Right renal pelvis (tissue), 4 donors: ENCODE data around the gene ACSS1. TPM values are rescaled to one million over a fixed set of nuclear protein-coding genes. Genes with fewer than 3 reads are reported as not detected.

Experiments
- DNase-seq, 4 donors: peaks; one replicate each; pipeline ENCODE4 v3.0.0-alpha.2; 2013; ENCODE audit warnings: low read depth in 4 of 4, low spot score in 3 of 4, missing footprints in 1 of 4
- polyA plus RNA-seq, 4 donors: library from polyadenylated mRNA; unstranded; fragments of 120-200 nt; gene quantifications; one replicate each; pipeline ENCODE4 v1.2.1, GENCODE V29; 2013; ENCODE audit not compliant: insufficient read length in 4 of 4

Gene ACSS1
- polyA plus RNA-seq, 4 donors, result 31.0 to 36.6 (median 32.0) TPM

DNA sequence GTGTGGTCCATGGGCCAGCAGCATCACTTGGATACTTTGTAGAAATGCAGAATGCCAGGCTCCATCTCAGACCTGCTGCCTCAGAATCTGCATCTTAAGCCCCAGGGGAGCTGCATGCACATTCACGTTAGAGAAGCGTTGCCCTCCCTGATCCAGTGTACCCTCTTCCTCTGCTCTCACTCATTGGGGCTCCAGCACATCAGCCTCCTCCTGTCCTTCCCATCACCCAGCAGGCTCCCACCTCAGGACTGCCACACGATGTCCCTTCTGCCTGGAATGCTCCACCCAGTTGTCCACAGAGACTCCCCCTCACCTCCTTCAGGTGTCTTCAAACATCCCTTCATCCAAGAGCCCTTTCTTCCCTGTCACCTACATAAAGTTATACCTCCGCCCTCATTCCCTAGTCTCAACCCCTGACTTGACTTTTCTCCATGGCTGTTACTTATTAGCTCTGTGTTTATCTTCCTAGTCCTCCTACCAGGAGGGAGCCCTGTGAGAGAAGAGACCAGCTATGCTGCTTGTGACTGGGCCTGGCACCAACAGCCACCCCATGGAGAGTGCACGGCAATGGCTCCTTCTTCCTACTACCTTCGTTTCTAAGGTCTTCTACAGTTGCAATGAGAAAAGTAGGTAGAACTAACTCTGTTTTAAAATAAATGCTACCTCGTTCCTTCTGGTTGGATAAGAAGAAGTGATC, 3.3 kb upstream of the ACSS1 start:
- no peak for DNase-seq

DNA sequence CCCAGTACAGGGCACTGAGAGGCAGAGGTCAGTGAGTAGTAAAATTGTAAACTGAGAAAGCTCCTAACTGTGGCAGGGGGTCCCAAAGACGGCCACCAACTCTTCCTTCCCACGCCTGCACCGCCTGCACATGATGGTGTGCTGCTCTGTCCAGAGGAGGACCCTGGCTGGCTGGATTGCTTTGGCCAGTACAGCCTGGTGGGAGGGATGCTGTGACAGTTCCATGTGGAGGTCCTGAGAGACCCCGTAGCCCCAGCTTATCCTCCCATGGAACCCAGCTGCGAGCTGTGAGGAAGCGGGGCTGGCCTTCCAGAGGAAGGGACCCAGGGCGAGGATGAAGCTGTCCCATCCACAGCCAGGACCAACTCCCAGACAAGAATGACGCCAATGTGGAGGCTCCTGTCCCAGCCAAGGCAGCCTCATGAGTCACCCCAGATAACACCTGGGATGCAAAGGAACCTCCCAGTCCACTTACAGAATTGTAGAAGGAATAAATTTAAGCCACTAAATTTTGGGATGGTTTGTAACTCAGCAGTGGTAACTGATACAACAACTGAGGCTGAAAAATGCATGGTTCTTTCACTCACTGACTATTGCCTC, 2.0 kb upstream of the ACSS1 start:
- DNase-seq, result no peak

DNA sequence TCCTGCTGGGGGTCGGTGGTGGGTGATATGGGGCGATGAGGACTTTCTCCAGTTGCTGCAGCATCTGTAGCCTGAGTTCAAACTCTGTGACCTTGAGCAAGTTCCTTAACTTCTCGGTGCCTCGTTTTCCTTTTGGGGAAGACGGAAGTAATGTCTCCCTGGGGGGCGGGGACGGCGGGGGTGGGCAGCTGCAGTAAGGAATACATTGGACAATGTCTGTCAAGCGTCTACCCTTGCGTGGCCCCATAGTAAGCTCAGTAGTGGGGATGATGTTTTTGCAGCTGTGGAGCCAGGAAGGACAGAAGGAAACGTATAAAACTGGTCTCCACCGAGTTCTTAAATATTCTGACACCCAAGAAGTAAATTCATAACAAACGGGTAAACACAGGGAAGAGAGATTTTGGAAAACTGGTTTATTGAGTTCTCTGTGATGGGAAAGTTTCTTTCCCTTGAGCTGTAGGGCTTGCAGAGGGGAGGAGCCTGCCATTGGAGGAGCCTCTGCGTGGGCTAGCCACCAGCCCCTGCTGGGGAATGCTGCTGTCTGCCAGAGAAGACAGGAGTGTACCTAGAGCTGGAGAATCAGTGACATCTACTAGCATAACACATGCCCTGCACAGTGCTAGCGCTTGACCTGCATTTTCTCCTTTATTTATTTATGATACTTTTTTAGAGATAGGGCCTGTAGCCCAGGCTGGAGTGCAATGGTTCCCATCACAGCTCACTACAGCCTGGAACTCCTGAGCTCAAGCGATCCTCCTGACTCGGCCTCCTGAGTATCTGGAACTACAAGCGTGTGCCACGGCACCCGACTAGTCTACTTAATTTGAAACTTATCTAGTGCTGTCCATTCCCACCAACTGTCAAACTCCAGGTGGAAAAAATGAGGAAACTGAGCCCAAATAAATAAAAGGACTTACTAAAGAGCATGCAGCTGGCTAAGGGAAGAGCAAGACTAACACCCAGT, 1.2 kb upstream of the ACSS1 start:
- DNase-seq, result no peak

DNA sequence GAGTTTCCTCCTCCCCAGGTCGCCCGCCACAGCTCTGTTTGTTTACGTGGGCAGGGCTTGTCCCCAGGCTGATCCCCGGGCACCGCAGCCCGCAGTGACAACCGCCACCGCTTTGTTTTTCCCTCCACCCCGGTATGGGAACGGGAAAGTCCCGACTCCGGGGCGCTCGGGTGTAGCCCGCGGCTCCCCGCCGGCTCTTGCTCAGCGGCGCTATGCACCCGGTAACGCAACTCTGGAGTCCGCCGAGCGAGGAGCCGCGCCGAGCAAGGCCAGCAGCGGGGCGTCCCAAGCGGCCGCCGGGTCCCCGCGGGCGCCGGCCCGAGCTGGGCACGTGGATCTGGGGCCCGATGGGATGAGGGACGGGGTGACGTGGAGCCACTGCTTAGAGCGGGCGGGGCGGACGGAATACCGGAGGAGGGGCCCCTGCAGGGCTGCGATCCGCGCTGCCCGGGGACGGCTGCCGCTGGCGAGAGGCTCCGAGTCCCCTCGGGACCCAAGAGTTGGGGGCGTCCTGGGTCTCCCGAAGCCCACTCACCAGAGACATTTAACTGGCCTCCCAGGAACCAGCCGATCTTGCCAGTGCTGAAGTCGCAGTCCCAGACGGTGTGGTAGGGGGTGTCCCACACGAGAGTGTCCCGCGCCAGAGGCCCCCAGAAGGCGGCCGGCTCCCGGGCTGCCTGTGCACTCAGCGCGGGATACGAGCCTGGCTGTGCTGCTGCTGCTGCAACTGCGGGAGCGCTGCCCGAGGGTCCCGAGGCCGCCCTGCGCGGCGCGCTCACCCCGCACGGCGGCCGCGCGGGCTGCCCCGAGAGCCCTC, 497 bp downstream of the ACSS1 start:
- no peak for DNase-seq

DNA sequence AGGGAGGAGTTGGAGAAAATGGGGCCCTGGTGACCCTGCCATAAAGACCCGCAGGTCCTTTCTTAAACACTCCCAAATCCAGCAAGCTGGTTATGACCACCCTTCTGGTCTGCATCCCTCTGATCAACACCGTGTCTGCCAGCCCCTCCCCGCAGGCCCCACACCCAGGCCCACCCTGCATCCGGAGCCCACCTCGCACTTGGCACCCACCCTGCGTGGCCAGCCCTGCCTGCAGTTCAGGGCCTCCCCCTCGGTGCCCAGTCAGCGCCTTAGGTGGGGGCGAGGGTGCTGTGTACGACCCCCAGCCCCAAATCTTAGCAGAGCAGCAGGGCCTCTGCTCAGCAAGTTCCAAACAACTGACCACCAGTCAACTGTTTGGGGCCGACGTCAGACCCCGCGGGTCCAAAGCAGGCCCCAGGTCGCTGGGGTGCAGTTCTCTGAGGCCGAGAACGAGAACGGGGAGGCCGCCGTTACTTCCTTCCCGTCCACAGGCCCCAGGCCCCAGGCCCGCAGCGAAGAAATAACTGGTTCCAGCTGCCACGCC, 1.2 kb downstream of the ACSS1 start:
- DNase-seq, result no peak

DNA sequence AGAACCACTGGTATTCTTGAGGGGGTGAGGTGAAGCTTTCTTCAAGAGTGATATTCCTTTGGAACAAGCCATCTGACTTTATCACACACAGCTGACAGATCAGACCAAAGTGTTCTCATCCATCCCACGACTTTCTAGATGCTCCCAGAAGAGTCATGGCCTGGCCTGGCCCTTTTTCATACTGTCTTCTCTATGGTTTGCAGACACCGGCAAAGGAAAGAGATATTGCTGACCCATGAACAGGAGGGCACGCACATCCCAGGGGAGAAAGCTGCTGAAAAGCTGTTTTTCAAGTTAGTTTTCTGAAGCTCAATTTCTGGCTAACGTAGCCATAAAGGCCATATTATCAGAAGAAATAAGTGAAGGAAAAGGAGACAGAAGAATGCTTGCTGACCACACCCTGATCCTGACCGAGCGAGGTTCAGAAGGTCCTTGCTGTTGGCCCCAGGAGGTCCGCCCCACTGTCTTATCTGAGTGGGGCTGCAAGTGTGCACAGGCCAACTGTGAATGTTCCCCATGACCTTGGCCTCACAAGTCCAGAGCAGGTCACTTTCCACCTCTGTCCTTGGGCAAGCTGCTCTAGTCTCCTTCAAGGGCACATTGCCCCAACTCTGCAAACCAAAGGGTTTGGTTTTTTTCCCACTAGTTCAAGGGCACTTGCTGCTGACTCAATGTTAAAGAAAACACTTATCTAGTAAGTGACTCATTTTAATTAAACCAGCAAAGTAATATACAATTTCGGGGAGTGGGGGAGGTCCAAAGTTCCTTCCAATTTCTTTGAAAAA, 2.0 kb downstream of the ACSS1 start:
- DNase-seq, result no peak

DNA sequence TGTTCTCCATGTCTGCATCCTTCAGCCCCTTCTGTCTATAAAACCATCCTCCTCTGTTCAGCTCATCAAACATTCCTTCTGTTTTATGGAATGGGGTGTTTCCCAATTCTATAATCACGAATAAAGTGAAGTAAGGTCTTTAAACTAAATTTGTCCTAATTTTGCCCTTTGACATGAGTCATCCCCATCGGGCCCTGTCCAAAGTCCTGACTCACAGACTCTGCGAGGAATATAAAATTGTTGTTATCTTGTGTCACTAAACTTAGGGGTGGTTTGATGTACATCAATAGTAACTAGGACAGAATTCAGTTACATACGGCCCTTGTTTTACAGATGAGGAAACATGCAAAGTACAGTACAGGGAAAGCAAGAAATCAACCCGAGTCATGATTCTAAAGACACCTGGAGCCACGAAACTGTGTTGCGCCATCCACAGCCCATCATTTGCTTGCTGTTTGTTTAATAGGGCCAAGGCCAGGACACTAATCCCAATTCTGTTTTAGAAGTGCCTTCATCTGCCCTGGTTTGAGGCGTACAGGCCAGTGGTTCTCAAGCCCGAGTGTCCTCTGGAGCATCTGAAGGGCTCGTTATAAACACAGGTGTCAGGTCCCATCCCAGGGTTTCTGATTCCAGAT, 2.8 kb downstream of the ACSS1 start:
- no peak for DNase-seq

DNA sequence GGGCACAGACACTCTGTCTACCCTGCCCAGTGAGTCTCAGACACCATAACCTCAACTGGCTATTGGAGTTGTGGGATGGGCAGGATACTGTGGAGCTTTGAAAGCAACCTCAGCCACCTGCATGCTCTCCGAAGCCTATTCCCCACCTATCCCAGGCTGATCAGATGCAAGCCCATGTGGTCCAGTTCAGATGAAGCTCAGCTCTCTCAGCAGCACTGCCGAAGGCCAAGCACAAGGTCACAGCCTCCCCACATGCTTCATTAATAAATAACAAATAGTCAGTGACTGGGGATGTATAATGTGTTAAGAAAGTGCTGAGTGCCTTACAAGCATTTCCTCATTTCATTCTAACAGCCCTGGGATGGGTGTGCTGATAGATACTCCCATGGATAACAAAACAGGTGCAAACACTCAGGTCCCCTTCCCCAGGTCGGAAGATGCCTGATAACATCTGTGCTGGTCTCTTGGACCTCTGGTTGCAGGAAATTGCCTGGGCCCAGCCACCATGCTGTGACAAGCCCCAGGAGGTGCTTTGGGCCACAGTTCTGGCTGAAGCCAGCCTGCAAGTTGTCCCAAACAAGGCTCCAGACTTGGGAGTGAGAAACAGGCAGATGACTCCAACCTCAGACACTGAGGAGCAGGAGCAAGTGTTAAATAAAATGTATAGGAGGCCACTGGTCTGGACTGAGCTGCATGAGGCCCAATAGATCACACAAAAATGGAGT, 3.7 kb downstream of the ACSS1 start:
- DNase-seq, result no peak

DNA sequence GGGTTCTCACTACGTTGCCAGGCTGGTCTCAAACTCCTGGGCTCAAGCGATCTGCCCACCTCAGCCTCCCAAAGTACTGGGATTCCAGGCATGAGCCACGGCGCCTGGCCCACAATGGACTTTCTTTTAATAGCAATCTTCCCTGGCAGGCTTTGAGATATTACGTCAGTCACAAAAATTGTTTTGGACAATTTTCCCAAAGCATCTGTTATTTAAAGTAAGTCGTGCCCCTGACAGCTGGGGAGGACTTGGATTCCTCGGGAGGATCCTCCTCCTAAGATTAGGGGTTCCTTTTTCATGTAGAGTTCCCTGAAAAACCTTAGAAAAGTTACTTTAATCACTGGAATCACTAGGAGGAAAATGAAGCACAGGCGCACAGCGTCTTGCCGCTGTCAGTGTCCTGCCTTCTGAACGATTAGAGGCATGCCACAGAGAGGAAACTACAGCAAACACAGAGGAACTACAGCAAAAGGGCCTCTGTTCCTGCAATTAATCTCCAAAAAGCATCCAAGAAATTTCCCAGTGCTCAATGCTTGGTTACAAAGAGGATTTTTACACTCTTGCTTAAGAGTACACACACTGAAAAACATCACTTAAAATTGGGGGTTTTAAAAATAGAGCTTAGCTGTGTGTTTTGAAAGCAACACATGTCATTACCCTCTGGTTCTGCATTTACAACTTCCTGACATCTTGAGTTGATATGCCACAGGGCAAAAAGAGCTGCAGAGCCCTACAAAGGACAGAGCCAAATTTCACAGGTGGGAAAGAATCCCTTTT, 4.5 kb downstream of the ACSS1 start:
- DNase-seq, result no peak

DNA sequence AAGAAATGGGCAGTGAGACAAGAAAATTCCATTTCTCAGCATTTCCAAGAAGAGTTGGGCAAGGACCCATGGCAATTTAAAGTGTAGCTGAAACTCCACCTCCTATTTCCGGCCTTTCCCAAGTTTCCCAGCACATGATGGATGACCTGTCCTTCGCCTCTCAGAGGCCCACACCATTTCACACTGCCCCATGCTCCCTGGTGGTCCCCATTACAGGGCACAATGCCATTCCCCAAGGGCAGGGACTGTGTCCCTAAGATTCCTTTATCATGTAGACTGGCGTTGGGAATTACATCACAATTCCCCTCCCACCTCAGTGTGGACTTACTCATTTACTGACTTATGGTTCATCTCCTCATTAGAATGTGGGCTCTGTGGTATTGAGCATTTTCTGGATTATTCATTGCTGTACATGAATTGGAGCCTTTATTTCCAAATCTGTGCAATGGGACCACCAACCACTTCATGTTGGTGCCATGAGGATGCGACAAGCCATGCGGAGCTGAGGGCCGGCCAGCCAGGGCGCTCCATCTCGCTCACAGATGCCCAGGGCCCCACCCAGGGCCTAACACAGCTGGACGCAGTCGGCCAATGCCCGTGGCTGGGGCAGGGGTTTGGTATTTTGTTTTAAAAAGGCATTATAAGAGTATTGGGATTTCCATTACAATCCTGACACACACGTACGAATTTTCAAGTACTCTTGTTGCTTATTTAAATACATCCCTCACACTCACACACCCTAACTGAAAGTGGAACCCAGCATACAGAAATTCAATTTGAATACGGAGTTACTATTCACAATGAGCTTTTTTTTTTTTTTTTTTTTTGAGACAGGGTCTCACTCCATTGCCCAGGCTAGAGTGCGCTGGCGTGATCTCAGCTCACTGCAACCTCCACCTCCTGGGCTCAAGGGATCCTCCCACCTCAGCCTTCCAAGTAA, 5.4 kb downstream of the ACSS1 start:
- no peak for DNase-seq

DNA sequence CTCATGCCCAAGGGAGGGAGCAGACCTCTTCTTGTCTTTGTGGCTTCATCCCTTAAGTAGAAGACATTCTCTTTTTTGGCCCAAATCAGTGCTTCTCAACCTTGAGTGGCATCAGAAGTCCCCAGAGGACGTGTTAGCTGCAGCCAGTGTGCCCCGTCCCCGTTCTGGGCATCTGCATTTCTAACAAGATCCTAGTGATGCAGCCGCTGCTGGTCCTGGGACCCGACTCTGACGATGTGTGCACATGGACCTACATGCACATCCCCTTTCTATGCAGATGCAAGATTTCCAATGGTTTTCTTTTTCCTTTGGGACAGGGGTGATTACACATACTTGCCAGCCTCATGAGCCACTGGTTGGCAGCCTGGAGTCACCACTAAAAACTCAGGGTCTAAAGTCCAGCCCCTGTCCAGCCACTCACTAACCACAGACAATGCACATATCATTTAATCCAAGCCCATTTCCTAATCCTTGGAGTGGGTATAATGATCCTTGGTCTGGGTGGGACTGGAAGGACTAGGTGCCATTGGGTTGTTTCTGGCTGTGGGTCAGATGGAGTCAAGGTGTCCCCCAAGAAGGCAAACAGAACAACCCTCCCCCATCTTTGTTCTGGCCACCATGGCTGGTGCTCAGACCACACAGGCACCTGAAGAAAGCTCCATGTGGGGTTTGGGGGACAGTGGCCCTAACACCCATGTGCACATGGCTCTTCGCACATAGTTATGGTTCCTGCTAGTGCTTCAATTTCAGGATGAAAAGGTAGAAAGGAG, 6.4 kb downstream of the ACSS1 start:
- DNase-seq, result no peak

DNA sequence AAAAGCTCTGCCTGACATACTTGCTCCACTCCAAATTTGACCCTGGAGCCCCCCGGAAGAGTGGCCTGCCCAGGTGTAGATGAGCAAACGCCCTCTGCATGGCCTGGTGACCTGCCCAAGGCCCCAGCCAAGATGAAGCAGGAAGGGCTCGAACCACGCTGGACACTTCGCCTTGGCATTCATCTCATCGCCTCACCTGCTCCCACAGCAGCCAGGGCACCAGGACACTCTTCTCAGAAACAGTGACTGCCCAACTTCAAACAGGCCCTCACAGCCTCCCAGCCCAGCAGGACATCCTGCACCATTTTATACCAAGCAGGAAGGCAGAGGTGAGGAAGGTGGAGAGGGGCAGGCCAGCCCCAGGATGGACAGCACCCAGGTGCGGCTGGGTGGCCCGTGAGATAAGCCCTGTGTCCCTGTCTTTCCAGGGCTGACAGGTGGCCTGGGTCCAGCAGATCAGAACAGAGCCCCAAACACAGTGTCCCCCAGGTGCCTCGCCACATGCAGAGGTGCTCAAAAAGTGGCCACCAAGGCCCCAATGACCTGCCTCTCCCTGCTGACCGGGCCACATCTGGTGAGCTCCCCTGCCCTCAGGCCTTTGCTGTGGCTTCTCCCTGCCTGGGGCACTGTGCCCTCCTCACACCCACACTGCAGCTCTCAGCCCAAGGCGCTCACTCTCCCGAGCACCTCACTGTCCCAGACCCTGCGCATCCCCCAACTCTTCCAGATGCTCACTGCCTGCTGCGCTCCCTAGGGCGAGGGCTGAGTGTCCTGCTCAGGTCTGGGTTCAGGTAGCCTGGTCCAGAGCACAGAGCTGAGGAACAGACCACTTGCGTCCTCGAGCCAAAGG, 7.2 kb downstream of the ACSS1 start:
- DNase-seq, result no peak

DNA sequence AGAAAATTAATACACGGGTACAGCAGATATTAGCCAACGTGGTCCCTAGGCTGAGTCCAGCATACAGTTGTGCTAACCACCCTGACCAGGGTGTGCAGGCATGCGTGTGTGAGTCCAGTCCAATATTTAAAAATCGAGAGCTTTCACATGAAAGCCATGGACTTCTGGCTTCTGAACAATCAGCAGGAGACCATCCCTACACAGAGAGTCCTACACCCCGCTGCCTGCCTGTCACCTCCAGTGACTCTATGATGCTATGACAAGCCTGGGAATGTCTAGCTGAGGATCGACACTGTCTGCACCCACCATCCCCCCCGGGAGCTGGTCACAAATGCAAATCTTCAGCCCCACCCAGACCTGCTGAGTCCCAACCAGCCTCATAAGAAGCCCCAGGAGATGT, 7.9 kb downstream of the ACSS1 start:
- no peak for DNase-seq

DNA sequence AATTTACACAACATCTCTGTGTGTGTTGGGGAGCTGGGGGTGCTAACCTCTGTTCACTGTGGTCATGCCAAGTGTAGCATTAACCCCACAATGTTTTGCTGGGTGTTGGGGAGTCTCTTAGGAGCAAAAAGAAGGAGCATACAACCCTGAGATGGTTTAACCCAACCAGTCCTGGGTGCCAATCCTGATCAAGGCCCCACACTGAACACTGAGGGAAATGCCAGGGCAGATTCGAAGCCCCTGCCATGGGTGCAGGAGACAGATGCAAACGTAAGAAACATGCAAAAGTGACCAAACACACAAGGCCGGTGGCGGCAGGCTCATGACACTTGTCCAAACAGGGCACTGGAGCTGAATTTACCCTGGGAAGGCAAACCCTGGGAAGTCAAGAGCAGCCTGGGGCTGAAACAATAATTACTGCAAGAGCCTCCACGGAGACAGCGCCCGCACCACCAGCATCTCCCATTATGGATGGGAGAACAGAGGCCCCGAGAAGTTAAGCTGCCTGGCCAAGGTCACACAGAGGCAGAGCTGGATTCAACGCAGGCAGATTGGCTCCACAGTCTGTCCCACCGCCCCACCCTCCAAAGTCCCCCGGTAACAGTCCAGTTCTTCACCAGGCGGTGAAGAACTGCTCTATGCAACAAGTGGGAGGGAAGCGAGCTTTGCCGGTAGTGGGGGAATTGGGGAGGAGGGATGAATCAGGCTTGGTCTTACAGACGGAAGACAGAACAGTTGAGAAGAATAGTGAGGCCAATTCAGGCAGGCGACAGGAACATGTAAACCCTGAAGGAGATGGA, 8.5 kb downstream of the ACSS1 start:
- DNase-seq, result no peak
